Heart left ventricle (tissue), 13 donors: ENCODE measurements around the gene ZFAND6.

ENCODE experiments used
- CTCF ChIP-seq, 12 donors: fragments of 200-600 bp; sonication (generic) in 4 of 12; IDR thresholded peaks; one replicate each; pipeline versions ENCODE4 v1.5.0 to v1.8.0; 2018 to 2022; ENCODE audit warnings: antibody characterized with exemption in 12 of 12, mild to moderate bottlenecking in 5 of 12
- POLR2A ChIP-seq, 2 donors: fragments of 450-650 bp; IDR thresholded peaks; one replicate each; pipeline ENCODE4 v1.6.1; 2017; ENCODE audit warnings: antibody characterized with exemption in 2 of 2, mild to moderate bottlenecking in 2 of 2, moderate library complexity in 2 of 2
- donor health status: ischemic (EF 13 %, LVEDD 7.1; RV severe dilation, severe dysfunction).
- donor health status: DM: no; HTN: yes; CAD: no.
- donor health status: DM: no; HTN: no; CAD: no.
- donor health status: ischemic (EF 25% LVEDD 6.9; RV normal size, moderate dysfunction).
- donor health status: ischemic (EF 25% LVEDD 5.7; RV mildly dilated, moderate dysfunction).
- donor health status: ischemic (EF 35%, LVEDD 5.7; RV mildly dilated, moderate dysfunction).
- donor health status: nonischemic (EF 11% LVEDD 7.7; RV severe dilation, severe dysfunction).
- donor health status: DM: yes; HTN: yes; CAD: no.
- donor health status: PGD.
- donor health status: ischemic (EF 29% LVEDD 5.4; RV normal size, mild dysfunction).
- donor health status: nonischemic (EF 23%, LVEDD 6.1; RV moderate dilation, normal function).

GRCh38 chr15:80058044-80058443 lies 1.4 kb upstream of the ZFAND6 start:
- TF ChIP-seq CTCF (IDR thresholded peaks at IDR 0.05) (no peak), POLR2A (IDR thresholded peaks at IDR 0.05) (no peak)
